ENCODE data around the gene MEX3D.

MEX3D gene

GRCh38 chr19:1516395-1516753 lies 51.8 kb downstream of the MEX3D start:
- H3K79me2 ChIP-seq (ENCODE audit: insufficient read depth, low read length) = no peaks in the 10 kb centered on the region
- no peak overlapping the region for H3K9ac ChIP-seq (ENCODE audit: low read depth, low read length)
- no peak overlapping the region for H3K4me3 ChIP-seq (ENCODE audit: low read depth in 1 of 2, low read length in 2 of 2)
- H4K20me1 ChIP-seq (ENCODE audit: insufficient read depth, low read length) = no peaks in the 10 kb centered on the region; the same call in 1 of the 2 replicates
- H2AFZ ChIP-seq (ENCODE audit: low read depth, low read length) = no peak overlapping the region
- H3K36me3 ChIP-seq (ENCODE audit: insufficient read depth, low read length) = no peaks in the 10 kb centered on the region
- H3K27ac ChIP-seq (ENCODE audit: low read length) = no peak overlapping the region
- no peak for ATAC-seq (ENCODE audit: insufficient read depth, low read depth)
- no peak for TF ChIP-seq EZH2 (IDR thresholded peaks at IDR 0.05; ENCODE audit: borderline replicate concordance, low read depth, low read length, severe bottlenecking)
- TF ChIP-seq, protein P1, sequence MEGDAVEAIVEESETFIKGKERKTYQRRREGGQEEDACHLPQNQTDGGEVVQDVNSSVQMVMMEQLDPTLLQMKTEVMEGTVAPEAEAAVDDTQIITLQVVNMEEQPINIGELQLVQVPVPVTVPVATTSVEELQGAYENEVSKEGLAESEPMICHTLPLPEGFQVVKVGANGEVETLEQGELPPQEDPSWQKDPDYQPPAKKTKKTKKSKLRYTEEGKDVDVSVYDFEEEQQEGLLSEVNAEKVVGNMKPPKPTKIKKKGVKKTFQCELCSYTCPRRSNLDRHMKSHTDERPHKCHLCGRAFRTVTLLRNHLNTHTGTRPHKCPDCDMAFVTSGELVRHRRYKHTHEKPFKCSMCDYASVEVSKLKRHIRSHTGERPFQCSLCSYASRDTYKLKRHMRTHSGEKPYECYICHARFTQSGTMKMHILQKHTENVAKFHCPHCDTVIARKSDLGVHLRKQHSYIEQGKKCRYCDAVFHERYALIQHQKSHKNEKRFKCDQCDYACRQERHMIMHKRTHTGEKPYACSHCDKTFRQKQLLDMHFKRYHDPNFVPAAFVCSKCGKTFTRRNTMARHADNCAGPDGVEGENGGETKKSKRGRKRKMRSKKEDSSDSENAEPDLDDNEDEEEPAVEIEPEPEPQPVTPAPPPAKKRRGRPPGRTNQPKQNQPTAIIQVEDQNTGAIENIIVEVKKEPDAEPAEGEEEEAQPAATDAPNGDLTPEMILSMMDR (IDR thresholded peaks at IDR 0.05; ENCODE audit: borderline replicate concordance, extremely low read depth, low read length, poor library complexity, severe bottlenecking) = no peak
- no peaks in the 10 kb centered on the region for H3K27me3 ChIP-seq (ENCODE audit: insufficient read depth, low read length, poor library complexity)
- no peak overlapping the region for H3K4me2 ChIP-seq (ENCODE audit: insufficient read depth, low read length)
- H3K4me1 ChIP-seq (ENCODE audit: insufficient read depth, low read length) = no peaks in the 10 kb centered on the region
- H3K9me3 ChIP-seq (ENCODE audit: insufficient read depth, low read length, severe bottlenecking) = no peaks in the 10 kb centered on the region
- no peak for DNase-seq

DNA sequence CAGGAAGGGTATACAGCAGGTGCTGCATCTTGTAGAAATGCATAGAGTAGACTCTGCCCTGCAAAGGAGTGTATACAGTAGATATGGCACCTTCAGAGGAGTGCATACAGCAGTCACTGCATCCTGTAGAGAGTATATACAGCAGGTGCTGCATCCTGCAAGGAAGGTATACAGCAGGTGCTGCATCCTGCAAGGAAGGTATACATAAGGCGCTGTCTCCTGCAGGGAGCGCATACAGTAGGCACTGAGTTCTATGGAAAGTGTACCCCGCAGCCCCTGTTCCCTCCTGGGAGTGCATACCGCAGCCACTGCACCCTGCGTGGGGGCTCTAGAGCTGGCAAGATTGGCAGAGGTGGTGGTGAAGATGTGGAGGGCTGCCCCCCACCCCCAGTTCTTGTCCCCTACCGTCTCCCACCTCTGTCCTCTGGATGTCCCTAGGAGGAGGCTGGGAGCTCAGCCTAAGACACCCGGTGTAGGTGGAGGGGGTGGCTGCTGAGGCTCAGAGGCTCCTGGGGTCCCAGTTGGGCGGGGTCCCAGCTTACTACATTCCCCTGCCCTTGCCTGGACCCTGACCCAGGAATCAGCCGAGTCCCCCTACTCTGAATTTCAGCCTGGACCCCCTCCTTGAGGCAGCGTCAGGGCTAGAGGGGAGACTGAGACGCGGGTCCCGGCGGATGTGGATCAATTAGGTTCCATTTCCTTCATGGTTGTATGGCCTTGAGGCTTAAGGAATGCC lies 53.0 kb downstream of the MEX3D start:
- Histone ChIP-seq H3K36me3 (ENCODE audit: insufficient read depth, low read length) (no peaks in the 10 kb centered on the region), H3K27me3 (ENCODE audit: insufficient read depth, low read length, poor library complexity) (no peaks in the 10 kb centered on the region), H2AFZ (ENCODE audit: low read depth, low read length) (no peak overlapping the region), H3K79me2 (ENCODE audit: insufficient read depth, low read length) (no peaks in the 10 kb centered on the region), H3K9ac (ENCODE audit: low read depth, low read length) (no peak overlapping the region), H3K4me2 (ENCODE audit: insufficient read depth, low read length) (no peak overlapping the region), H3K9me3 (ENCODE audit: insufficient read depth, low read length, severe bottlenecking) (no peaks in the 10 kb centered on the region), H3K4me3 (ENCODE audit: low read depth in 1 of 2, low read length in 2 of 2) (no peak overlapping the region), H3K4me1 (ENCODE audit: insufficient read depth, low read length) (no peaks in the 10 kb centered on the region), H4K20me1 (ENCODE audit: insufficient read depth, low read length) (no peaks in the 10 kb centered on the region; the same call in 1 of the 2 replicates), H3K27ac (ENCODE audit: low read length) (no peak overlapping the region)
- TF ChIP-seq, protein P1 (IDR thresholded peaks at IDR 0.05; ENCODE audit: borderline replicate concordance, extremely low read depth, low read length, poor library complexity, severe bottlenecking) = no peak
- no peak for TF ChIP-seq EZH2 (IDR thresholded peaks at IDR 0.05; ENCODE audit: borderline replicate concordance, low read depth, low read length, severe bottlenecking)
- no peak for DNase-seq
- no peak for ATAC-seq (ENCODE audit: insufficient read depth, low read depth)

- no peak overlapping the region for H3K4me2 ChIP-seq (ENCODE audit: insufficient read depth, low read length)
- H2AFZ ChIP-seq (ENCODE audit: low read depth, low read length) = no peak overlapping the region
- no peak overlapping the region for H3K27ac ChIP-seq (ENCODE audit: low read length)
- no peaks in the 10 kb centered on the region; the same call in 1 of the 2 replicates for H4K20me1 ChIP-seq (ENCODE audit: insufficient read depth, low read length)
- no peak for ATAC-seq (ENCODE audit: insufficient read depth, low read depth)
- TF ChIP-seq, protein P1 (IDR thresholded peaks at IDR 0.05; ENCODE audit: borderline replicate concordance, extremely low read depth, low read length, poor library complexity, severe bottlenecking) = no peak
- TF ChIP-seq EZH2 (IDR thresholded peaks at IDR 0.05; ENCODE audit: borderline replicate concordance, low read depth, low read length, severe bottlenecking) = no peak
- no peaks in the 10 kb centered on the region for H3K9me3 ChIP-seq (ENCODE audit: insufficient read depth, low read length, severe bottlenecking)
- no peak for DNase-seq
- no peaks in the 10 kb centered on the region for H3K27me3 ChIP-seq (ENCODE audit: insufficient read depth, low read length, poor library complexity)
- no peaks in the 10 kb centered on the region for H3K79me2 ChIP-seq (ENCODE audit: insufficient read depth, low read length)
- no peak overlapping the region for H3K4me3 ChIP-seq (ENCODE audit: low read depth in 1 of 2, low read length in 2 of 2)
- H3K9ac ChIP-seq (ENCODE audit: low read depth, low read length) = no peak overlapping the region
- H3K4me1 ChIP-seq (ENCODE audit: insufficient read depth, low read length) = no peaks in the 10 kb centered on the region
- no peaks in the 10 kb centered on the region for H3K36me3 ChIP-seq (ENCODE audit: insufficient read depth, low read length)
These were observed 53.8 kb downstream of the MEX3D start for GRCh38 chr19:1514295-1514661.
